ENCODE results near the gene PIGA. TPM values are rescaled to one million over a fixed set of nuclear protein-coding genes. Genes with fewer than 3 reads are reported as not detected.
"Not testable (repeated sequence)": the region's sequence is repeated elsewhere in the genome, so short reads cannot be mapped to it uniquely, and the experiment has no call there.

The PIGA gene
- total RNA-seq, 3 donors from 2014 or later, result 17.0 to 22.8 (median 17.5) TPM

DNA sequence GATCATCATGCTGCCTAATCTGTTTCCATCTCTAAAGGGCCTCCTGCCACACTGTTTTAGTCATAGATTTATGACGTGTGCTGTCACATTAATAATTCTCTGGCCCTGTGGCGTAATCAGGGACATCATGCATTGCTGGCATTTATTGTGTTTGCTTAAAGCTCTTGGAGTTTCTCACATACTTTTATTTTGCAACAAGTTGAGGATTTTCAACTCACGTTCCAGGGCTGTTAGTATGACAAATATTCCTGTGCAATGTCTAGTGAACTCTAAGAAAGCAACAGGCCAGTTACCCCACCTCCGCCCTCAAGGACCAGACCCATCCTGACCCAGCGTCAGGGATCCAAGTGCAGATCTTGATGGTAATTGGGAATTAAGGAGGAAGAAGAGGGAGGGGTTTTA lies 7.8 kb upstream of the PIGA start:
- no peaks in the 10 kb centered on the region for H3K9me3 Mint-ChIP-seq

DNA sequence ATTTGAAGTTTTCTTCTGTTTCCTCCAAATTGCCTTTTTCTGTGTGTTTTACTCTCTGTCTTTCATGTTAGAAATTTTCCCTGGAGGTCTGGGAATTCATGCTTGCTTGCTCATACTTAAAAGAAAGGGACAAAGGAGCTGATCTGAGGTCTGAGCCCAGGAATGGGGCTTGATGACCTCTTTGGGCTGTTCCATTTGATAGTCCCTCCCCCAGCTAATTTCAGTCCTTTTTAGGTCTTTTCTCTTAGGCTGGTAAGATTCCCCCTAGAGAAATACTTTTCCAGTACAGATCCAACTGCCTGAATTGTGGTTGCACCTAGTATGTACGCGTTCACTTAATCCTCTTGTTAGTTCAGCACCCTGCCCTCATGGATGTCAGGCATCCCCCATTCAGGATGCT lies 5.5 kb upstream of the PIGA start:
- H3K4me1 Mint-ChIP-seq (ENCODE audit: low read depth), result peaks cover 5% of the 10 kb centered on the region
- no peak overlapping the region for H3K4me3 Mint-ChIP-seq
- H3K36me3 Mint-ChIP-seq (ENCODE audit: insufficient read depth), result no peaks in the 10 kb centered on the region
- H3K9me3 Mint-ChIP-seq, result no peaks in the 10 kb centered on the region
- peaks cover 22% of the 10 kb centered on the region for H3K27me3 Mint-ChIP-seq (ENCODE audit: low read depth)
- DNase-seq (no peak), ATAC-seq (no peak)

More for the DNA sequence above, 7.8 kb upstream of the PIGA start:
- Mint-ChIP-seq H3K4me1 (ENCODE audit: low read depth) (no peaks in the 10 kb centered on the region), H3K27me3 (ENCODE audit: low read depth) (peaks cover 14% of the 10 kb centered on the region), H3K4me3 (no peak overlapping the region), H3K36me3 (ENCODE audit: insufficient read depth) (no peaks in the 10 kb centered on the region)
- ATAC-seq (no peak), DNase-seq (no peak)

DNA sequence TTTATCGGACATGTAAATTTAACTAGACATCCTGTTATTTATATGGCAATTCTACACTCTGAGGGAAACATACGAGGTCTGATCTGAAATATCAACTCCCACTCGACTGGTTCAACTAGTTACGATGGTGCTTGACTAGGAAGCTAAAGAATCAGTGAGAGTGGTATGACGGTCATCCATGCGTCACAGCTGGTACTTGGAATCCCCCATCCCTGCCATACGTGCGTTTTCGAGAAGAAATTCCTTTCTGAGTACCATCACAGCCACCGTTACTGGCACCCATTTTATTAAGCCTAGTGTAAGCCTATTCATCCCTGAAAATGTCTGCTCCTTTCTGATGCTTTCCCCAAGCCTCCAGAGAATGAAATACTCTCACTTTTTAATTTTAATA lies 695 bp upstream of the PIGA start:
- H3K4me3 Mint-ChIP-seq, result peak overlapping the region; percentile 92
- peaks cover 15% of the 10 kb centered on the region for H3K4me1 Mint-ChIP-seq (ENCODE audit: low read depth)
- H3K36me3 Mint-ChIP-seq (ENCODE audit: insufficient read depth), result peaks cover 4% of the 10 kb centered on the region
- ATAC-seq (peak; percentile 16 to 26), DNase-seq (peak; percentile 19)
- no peaks in the 10 kb centered on the region for H3K9me3 Mint-ChIP-seq
- H3K27me3 Mint-ChIP-seq (ENCODE audit: low read depth), result peaks cover 15% of the 10 kb centered on the region

DNA sequence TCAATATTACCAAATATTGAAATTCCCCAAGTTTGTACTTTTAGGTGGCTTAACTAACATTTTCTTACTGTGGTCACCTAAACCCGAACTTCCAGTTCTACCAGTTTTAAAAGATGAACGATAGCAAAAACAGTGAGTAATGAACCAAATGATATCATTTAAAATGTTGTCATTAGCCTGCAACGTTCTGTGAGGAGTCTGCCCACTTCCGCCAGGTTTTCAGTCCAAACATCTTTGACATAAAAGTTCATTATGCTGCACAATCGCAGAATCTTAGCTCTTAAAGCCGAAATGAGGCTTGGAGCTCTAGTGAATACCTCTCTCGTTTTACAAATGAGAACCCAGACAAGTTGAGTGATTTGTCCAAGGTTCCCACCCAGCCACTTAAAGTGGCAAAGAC lies 762 bp downstream of the PIGA start:
- Mint-ChIP-seq H3K27me3 (ENCODE audit: low read depth) (peaks cover 8% of the 10 kb centered on the region), H3K4me1 (ENCODE audit: low read depth) (peaks cover 15% of the 10 kb centered on the region), H3K9me3 (no peaks in the 10 kb centered on the region), H3K4me3 (peak overlapping the region; percentile 92), H3K36me3 (ENCODE audit: insufficient read depth) (peaks cover 4% of the 10 kb centered on the region)
- no peak for ATAC-seq
- no peak for DNase-seq

DNA sequence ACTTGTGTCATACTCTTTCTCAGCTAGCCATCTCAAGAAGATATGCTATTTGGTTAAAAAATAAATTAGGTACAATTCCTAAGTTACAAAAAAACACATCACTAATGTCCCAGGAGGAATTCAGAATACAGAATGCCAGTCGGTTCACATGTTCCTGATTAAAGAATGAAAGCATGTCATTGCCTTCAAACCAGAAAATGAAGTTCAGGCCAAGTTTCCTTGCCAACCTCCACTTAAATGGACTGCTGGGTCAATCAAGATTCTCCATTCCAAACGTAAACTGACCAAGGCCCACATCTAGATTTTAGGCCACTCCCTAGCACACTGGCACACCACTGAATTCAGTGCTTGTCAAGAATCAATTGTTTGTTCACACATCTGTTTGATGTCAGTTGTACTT lies 6.5 kb downstream of the PIGA start:
- no peaks in the 10 kb centered on the region for H3K9me3 Mint-ChIP-seq
- DNase-seq, result no peak
- peaks cover 4% of the 10 kb centered on the region for H3K4me1 Mint-ChIP-seq (ENCODE audit: low read depth)
- ATAC-seq, result no peak
- peaks cover 9% of the 10 kb centered on the region for H3K36me3 Mint-ChIP-seq (ENCODE audit: insufficient read depth)
- H3K27me3 Mint-ChIP-seq (ENCODE audit: low read depth), result no peaks in the 10 kb centered on the region
- H3K4me3 Mint-ChIP-seq, result no peak overlapping the region

DNA sequence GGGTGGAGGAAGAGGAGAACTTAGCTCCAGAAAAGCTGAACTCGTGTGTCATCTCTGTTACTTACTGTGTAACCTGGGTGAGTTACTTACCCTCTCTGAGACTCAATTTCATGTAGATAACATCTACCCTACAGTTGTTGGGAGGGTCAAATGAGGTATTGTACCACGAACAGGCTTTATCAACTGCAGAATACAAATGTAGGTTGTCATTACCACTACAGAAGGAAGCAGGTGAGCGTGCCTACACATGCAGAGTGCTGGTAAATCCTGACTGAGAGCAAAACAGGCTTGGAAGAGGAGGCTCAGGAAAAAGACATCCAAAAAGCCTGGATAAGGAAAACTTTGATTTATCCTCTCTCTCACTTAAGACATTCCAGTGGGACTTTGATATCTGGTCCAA lies 7.2 kb downstream of the PIGA start:
- H3K4me1 Mint-ChIP-seq (ENCODE audit: low read depth), result peaks cover 4% of the 10 kb centered on the region
- H3K27me3 Mint-ChIP-seq (ENCODE audit: low read depth), result no peaks in the 10 kb centered on the region
- peaks cover 14% of the 10 kb centered on the region for H3K36me3 Mint-ChIP-seq (ENCODE audit: insufficient read depth)
- H3K4me3 Mint-ChIP-seq, result no peak overlapping the region
- no peaks in the 10 kb centered on the region for H3K9me3 Mint-ChIP-seq
- ATAC-seq, result no peak
- no peak for DNase-seq

DNA sequence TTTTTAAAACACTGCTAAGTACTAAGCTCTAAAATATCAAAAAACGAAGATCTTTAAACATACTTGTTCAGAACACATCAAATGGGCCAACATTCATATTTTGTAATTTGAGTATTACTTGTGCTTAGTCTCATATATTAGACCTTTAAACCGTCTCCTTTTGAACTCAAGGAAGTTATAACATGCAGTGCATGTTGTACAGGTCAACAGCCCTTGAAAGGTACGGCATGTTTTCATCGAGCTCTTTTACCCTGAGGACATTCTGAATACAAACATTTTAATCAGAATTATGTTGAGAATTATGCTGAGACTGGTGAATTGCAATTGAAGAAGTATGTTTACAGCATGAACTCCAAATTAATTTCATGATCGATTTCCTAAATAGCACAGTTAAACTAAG lies 12.9 kb downstream of the PIGA start:
- H3K4me1 Mint-ChIP-seq (ENCODE audit: low read depth), result no peaks in the 10 kb centered on the region
- H3K27me3 Mint-ChIP-seq (ENCODE audit: low read depth), result no peaks in the 10 kb centered on the region
- no peak for ATAC-seq
- no peaks in the 10 kb centered on the region for H3K9me3 Mint-ChIP-seq
- H3K4me3 Mint-ChIP-seq, result no peak overlapping the region
- DNase-seq, result no peak
- H3K36me3 Mint-ChIP-seq (ENCODE audit: insufficient read depth), result peaks cover 24% of the 10 kb centered on the region

DNA sequence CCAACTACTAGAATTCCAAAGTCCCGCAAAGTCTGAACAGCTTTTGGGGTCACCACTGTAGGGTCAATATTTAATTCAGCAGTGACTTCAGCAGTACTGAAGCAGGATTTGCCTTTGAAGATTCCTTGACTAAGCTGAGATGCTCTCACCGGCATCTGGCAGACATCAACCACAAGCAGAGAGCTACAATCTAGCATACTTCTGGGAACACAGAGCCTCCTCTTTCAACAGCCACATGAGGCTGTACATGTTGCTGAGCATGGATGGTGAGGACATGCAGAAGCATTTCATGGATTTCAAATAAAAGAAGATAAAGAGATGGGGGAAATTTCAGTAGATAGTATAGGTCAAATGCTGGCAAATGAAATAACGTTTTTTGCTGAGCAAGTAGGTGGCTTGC lies 13.3 kb downstream of the PIGA start:
- H3K4me1 Mint-ChIP-seq (ENCODE audit: low read depth), result no peaks in the 10 kb centered on the region
- no peak for DNase-seq
- peaks cover 24% of the 10 kb centered on the region for H3K36me3 Mint-ChIP-seq (ENCODE audit: insufficient read depth)

DNA sequence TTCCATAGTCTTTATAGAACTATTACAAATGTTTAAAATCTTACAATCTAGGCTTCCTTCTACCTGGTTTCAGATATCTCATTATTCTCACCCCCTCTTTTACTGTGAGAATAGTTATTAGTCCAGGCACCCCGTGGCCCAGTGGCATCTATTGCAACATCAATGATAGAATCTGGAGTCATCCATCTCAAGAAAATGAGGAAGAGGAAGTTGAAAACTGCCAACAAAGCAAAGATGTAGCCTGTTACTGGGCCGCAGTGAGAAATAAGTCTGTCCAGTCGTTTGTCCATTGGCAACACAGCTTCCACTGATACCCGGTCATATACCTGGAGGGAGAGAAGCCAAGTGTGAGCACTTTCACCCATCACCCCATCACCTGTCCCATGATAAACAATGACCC lies 13.9 kb downstream of the PIGA start:
- H3K9me3 Mint-ChIP-seq, result no peaks in the 10 kb centered on the region

More for the DNA sequence above, 13.3 kb downstream of the PIGA start:
- H3K4me3 Mint-ChIP-seq, result no peak overlapping the region
- no peak for ATAC-seq
- H3K9me3 Mint-ChIP-seq, result no peaks in the 10 kb centered on the region
- H3K27me3 Mint-ChIP-seq (ENCODE audit: low read depth), result no peaks in the 10 kb centered on the region

DNA sequence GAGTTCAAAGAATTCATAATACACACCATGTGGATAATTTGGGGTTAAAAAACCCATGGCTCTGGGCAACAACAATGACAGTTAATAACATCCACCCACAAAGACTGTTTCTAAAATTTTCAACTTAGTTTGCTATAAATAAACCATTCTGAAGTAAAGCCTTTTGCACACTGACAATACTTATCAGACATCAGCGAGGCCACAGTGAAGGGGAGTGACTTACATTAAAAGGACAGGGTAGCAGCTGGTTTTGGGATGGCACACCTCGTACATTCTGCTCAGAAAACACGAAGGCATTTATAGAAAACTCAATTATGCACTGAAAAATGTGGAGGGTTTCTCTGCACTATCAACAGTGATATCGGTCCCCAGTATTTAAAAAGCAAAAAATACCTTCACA lies 15.0 kb downstream of the PIGA start:
- no peak for ATAC-seq
- Mint-ChIP-seq H3K4me1 (ENCODE audit: low read depth) (no peaks in the 10 kb centered on the region), H3K36me3 (ENCODE audit: insufficient read depth) (peaks cover 24% of the 10 kb centered on the region), H3K9me3 (no peaks in the 10 kb centered on the region), H3K4me3 (no peak overlapping the region), H3K27me3 (ENCODE audit: low read depth) (no peaks in the 10 kb centered on the region)
- no peak for DNase-seq

More for the DNA sequence above, 13.9 kb downstream of the PIGA start:
- Mint-ChIP-seq H3K36me3 (ENCODE audit: insufficient read depth) (peaks cover 24% of the 10 kb centered on the region), H3K4me1 (ENCODE audit: low read depth) (no peaks in the 10 kb centered on the region), H3K4me3 (no peak overlapping the region), H3K27me3 (ENCODE audit: low read depth) (no peaks in the 10 kb centered on the region)
- DNase-seq, result no peak
- no peak for ATAC-seq

DNA sequence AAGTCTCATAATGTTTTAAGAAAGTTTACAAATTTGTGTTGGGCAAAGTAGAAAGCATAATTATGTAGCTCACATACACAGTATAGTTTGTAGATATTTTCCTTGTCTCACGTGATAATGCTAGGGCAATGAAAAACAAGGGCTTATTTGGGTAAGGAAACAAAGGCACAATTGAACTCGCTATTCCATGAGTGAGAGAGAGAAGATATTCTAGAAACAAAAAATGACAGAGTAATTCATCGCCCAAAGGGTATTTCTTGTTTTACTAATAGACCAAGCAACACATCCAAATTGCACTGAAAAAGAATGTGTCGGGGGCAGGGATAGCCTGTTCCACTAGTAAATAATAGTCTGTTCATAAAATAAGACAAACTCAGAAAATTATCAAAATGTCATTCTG lies 16.2 kb downstream of the PIGA start:
- no peak for ATAC-seq
- Mint-ChIP-seq H3K36me3 (ENCODE audit: insufficient read depth) (peaks cover 24% of the 10 kb centered on the region), H3K4me1 (ENCODE audit: low read depth) (no peaks in the 10 kb centered on the region), H3K9me3 (no peaks in the 10 kb centered on the region), H3K4me3 (no peak overlapping the region), H3K27me3 (ENCODE audit: low read depth) (no peaks in the 10 kb centered on the region)
- DNase-seq, result no peak

DNA sequence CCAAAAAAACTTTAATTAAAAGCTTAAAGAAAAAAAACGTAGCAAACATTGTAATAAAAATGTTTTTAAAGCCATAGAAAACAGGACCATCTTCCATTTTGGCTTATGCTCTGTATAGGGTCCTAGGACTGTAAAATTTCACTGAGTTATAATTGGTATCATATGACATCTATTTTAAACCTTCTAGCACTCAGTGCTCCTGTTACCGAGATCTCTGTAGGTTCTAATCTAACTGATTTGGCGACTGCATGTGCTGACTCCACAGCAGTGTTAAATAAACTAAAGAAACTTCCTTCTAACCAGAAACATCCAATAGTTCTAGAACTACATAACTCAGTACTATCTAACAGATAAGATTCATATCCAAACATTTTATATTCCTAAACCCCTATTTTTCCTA lies 19.8 kb downstream of the PIGA start, which contains the start of gene ASB11:
ASB11 (minus strand) TSS at position 132 of the 400 bp plus-strand sequence; CDS start at position 97, 35 bp downstream.
- ATAC-seq (no peak), DNase-seq (no peak)
- Mint-ChIP-seq H3K4me1 (ENCODE audit: low read depth) (no peaks in the 10 kb centered on the region), H3K36me3 (ENCODE audit: insufficient read depth) (peaks cover 7% of the 10 kb centered on the region), H3K27me3 (ENCODE audit: low read depth) (no peaks in the 10 kb centered on the region), H3K9me3 (no peaks in the 10 kb centered on the region), H3K4me3 (no peak within 1 kb of the TSS)

DNA sequence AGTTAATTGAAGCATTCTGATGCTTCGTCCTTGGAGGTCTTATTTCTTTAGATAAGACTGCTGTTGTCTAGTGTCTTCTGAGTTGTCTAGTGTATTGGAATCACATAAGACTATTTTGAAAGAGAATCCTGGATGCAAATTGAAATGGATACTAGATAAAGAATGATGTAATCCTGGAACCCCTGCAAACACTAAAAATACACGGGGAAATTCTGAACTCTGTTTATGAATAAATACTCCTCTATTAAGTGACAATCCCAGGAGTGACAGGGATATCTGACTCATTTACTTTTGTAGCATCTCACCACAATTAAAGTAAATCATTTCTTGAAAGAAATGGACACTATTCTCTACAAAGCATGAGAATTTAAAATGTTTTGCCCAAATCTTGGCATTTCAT lies 20.9 kb downstream of the PIGA start:
- peaks cover 3% of the 10 kb centered on the region for H3K36me3 Mint-ChIP-seq (ENCODE audit: insufficient read depth)
- no peaks in the 10 kb centered on the region for H3K27me3 Mint-ChIP-seq (ENCODE audit: low read depth)
- DNase-seq (no peak), ATAC-seq (no peak)
- H3K4me3 Mint-ChIP-seq, result no peak overlapping the region
- H3K9me3 Mint-ChIP-seq, result no peaks in the 10 kb centered on the region
- no peaks in the 10 kb centered on the region for H3K4me1 Mint-ChIP-seq (ENCODE audit: low read depth)

DNA sequence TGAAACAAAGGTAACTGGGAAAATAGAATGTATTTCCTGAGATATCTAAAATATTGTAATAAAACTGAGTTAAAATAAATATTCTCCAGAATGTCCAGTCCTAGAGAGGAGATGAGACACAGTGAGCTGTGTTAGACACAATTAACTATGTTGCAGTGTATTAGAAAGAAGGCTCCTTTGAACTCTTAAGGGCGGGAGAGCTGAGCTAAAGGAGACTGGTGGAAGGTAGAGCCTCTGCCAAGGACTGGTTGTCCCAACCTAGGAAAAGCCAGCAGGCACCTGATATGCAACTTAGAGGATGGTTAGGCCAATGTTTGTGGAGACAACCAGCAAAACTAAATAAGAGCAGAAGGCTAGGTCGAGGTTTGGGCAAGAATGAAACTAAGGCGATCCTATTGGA lies 24.2 kb downstream of the PIGA start:
- no peaks in the 10 kb centered on the region for H3K36me3 Mint-ChIP-seq (ENCODE audit: insufficient read depth)
- ATAC-seq (no peak), DNase-seq (no peak)
- H3K27me3 Mint-ChIP-seq (ENCODE audit: low read depth), result no peaks in the 10 kb centered on the region
- H3K9me3 Mint-ChIP-seq, result no peaks in the 10 kb centered on the region
- H3K4me3 Mint-ChIP-seq, result no peak overlapping the region
- H3K4me1 Mint-ChIP-seq (ENCODE audit: low read depth), result no peaks in the 10 kb centered on the region

DNA sequence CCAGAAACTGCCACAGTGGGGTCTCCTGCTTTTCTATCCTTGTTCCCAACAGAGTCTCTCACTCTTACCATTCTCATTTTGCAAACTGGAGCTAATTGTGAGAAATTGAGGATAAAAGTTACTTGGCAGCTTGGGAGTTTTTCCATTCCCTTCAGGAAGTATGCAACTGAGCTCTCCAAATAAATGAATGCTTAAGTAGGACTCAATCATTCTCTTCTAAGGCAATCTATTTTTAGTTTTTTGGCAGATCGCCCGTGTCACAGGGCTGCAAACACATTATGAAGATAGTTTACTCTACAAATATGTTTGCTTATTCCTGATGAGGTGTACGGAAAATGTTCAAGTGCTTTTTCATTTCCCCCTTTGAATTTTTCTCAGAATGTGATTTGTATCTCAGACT lies 25.2 kb downstream of the PIGA start:
- Mint-ChIP-seq H3K4me3 (no peak overlapping the region), H3K4me1 (ENCODE audit: low read depth) (no peaks in the 10 kb centered on the region), H3K36me3 (ENCODE audit: insufficient read depth) (no peaks in the 10 kb centered on the region), H3K27me3 (ENCODE audit: low read depth) (no peaks in the 10 kb centered on the region), H3K9me3 (no peaks in the 10 kb centered on the region)
- ATAC-seq, result no peak
- DNase-seq, result no peak

DNA sequence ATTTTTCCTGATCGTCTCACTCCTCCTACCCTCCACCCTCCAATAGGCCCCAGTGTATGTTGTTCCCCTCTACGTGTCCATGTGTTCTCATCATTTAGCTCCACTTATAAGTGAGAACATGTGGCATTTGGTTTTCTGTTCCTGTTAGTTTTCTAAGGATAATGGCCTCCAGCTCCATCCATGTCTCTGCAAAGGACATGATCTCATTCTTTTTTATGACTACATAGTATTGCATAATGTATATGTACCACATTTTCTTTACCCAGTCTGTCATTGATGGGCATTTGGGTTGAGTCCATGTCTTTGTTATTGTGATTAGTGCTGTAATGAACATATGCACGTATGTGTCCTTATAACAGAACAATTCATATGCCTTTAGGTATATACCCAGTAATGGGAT lies 29.4 kb downstream of the PIGA start:
- not testable (repeated sequence) for H3K27me3 Mint-ChIP-seq (ENCODE audit: low read depth); H3K4me1 Mint-ChIP-seq (ENCODE audit: low read depth); H3K4me3 Mint-ChIP-seq; ATAC-seq; H3K36me3 Mint-ChIP-seq (ENCODE audit: insufficient read depth); H3K9me3 Mint-ChIP-seq; DNase-seq
